T-helper 1 cell (primary cell): ENCODE results near the gene HTR2B.
"Not testable (repeated sequence)": the region's sequence is repeated elsewhere in the genome, so short reads cannot be mapped to it uniquely, and the experiment has no call there.

Source experiments
- DNase-seq, 5 donors: peaks; one replicate each; pipeline ENCODE4 v3.0.0-alpha.2; 2012 to 2020

Gene HTR2B

GRCh38 chr2:231133365-231134099 is 8.7 kb upstream of the HTR2B start:
- DNase-seq: no peak

GRCh38 chr2:231132129-231132528 is 7.3 kb upstream of the HTR2B start:
- no peak for DNase-seq

DNA sequence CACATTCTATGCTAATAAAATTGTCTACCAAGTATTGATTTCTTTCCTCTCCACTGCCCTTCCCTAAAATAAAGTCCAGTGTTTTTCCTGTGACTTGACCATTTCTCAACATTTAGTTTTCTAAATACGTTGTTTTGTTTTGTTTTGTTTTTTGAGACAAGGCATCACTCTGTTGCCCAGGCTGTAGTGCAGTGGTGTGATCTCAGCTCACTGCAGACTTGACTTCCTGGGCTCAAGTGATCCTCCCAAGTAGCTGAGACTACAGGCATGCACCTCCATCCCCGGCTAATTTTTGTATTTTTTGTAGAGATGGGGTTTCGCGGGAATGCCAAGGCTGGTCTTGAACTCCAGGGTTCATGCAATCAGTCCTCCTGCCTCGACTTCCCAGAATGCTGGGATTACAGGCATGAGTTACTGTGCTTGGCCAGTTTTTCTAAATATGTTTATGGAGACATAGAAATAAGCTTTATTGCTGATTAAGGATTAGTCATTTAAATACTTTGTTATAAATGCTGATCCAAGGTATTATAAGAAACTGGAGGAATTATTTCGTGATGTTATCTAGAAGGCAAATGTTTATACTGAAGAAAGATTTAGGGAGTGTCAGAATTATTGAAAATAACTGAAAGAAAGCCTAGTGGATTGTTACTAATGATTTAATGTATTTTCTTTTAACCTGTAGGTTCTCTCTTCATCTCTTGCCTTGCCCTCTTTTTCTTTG is 5.7 kb upstream of the HTR2B start:
- no peak for DNase-seq

GRCh38 chr2:231129216-231129615 is 4.4 kb upstream of the HTR2B start:
- no peak for DNase-seq

DNA sequence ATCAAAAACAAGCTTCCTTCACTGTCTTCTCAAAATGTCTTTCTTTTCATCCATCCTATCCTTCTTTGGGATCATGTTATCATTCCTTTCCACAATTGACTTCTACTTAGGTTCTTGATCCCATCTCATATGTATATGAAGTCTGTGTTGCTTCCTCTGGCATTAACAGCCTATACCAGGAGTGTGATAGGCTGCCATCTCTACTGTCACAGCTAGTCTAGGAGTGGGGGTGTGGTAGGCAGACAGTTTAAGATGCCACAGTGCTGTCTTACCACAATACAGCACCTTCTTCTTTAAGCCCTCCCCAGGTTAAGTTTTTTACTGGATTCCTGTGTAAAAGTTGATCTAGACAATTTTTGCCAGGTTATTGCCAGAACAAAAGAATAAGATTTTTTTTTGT is 3.7 kb upstream of the HTR2B start:
- DNase-seq: no peak

GRCh38 chr2:231127936-231128335 is 3.1 kb upstream of the HTR2B start:
- no peak for DNase-seq

DNA sequence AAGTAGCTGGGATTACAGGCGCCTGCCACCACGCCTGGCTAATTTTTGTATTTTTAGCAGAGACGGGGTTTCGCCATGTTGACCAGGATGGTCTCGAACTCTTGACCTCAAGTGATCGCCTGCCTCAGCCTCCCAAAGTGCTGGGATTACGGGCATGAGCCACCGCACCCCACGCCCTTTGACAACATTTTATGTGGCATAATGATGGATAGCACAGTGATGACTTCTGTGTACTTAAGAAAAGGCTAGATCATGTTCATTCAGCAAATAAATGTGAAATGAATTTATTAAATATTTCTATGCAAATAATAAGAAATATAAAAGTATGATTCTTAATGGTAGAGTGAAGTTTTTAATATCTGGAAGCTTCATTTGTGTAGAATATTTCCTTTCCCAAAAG is 2.6 kb upstream of the HTR2B start:
- DNase-seq: no peak

GRCh38 chr2:231126123-231126522 is 1.3 kb upstream of the HTR2B start:
- no peak for DNase-seq

DNA sequence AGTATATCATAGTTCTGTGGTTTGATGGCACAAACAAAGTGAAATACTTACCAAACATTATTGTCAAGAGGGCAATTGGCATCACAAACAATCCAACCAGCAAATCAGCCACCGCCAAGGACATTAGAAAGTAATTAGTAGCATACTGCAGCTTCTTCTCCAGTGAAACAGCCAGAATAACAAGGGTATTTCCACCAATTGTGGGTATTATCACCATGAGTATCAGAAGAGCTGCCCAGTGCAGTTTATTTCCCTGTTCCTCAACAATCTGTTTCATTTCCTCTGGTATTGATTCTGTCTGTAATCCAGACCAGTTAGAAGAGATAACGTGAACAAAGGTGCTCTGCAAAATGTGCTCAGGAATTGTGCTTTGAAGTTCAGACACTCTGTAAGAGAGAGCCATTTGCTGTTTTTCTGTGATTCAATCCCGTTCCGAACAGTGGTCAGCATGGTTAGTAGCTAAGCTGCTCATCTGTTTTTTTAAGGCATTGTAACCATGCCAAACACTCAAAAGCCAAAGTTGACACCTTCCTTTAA is 1.4 kb downstream of the HTR2B start:
- peak in 1 of 5 donors; percentile 5 for DNase-seq

GRCh38 chr2:231118614-231118942 is 6.3 kb downstream of the HTR2B start:
- no peak for DNase-seq

DNA sequence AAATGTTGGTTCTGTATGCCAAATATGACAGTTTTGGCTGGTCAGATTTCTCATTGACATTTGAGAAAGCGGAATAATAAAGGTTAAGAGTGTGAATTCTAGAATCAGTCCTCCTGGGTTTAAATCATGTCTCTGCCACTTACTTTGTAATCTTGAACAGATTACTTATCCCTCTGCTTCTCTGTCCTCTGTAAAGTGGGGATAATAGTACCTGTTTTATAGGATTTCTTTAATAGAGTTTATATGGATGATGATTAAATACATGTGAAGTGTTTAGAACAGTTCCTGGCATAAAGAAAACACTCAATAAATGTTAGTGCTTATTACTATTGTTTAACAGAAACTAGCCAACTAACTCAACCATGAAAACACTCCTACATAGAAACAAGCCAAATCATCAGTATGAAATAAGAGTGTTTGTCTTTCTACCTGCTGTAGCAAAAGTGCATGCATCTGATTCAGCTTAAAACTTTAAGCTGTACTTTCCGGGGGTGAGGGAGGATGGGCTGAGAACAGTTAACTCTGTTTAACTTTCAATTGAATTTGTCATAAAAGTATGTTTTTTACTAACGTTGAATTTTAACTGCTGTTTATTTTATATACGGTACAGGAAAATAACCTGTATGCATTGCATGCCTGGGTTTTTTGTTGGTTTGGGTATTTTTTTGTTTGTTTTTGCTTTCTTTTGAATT is 6.8 kb downstream of the HTR2B start:
- no peak for DNase-seq

GRCh38 chr2:231117148-231117547 is 7.7 kb downstream of the HTR2B start:
- no peak for DNase-seq

- no peak for DNase-seq
Measured at GRCh38 chr2:231115651-231116050, 9.2 kb downstream of the HTR2B start.

- DNase-seq: no peak
Measured at GRCh38 chr2:231113489-231113888, 11.4 kb downstream of the HTR2B start.

GRCh38 chr2:231111987-231112386 is 12.9 kb downstream of the HTR2B start:
- DNase-seq: no peak

DNA sequence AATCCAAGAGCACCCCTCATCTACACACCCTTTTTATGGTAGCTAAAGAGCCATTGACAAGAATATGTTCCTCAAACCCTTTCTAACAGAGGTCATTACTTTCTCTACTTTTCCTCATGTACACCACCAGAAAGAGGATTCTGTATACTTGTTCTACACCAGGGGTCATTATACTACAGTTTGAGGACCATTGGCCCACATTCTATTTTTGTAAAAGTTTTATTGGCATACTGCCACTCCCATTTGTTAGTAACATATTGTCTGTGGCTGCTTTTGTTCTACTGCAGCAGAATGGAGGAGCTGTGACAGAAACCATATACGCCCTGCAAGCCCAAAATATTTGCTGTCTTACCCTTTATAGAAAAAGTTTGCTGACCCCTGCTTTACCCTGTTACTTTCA is 14.3 kb downstream of the HTR2B start:
- DNase-seq: no peak

- peak in 4 of 5 donors; percentile 8 to 51 (median 32) for DNase-seq
Measured at GRCh38 chr2:231104115-231104713, 20.6 kb downstream of the HTR2B start.

- no peak for DNase-seq
Measured at GRCh38 chr2:231102772-231103171, 22.1 kb downstream of the HTR2B start.

- DNase-seq: no peak
Measured at GRCh38 chr2:231100990-231101389, 23.9 kb downstream of the HTR2B start.

GRCh38 chr2:231100321-231100720 is 24.5 kb downstream of the HTR2B start:
- not testable (repeated sequence) for DNase-seq

DNA sequence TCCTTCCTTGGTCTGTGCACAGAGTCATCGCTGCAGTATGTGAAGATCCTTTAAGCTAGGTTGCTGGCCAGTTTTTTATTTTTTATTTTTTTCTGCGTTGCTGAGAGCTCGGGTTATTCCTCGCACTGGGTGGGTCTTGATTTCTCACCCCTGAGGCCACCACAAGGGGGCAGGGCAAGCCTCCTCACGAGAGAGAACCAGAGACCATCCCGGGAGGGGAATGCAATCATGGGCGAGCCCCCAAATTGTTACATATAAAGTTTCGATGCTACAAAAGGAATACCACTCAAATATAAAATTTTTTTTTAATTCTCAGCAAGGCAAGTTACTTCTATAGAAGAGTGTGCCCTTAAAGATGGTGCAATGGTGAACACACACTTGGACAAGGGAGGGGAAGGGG is 24.9 kb downstream of the HTR2B start:
- DNase-seq: no peak

- DNase-seq: no peak
Measured at GRCh38 chr2:231094736-231095346, 30.0 kb downstream of the HTR2B start.

DNA sequence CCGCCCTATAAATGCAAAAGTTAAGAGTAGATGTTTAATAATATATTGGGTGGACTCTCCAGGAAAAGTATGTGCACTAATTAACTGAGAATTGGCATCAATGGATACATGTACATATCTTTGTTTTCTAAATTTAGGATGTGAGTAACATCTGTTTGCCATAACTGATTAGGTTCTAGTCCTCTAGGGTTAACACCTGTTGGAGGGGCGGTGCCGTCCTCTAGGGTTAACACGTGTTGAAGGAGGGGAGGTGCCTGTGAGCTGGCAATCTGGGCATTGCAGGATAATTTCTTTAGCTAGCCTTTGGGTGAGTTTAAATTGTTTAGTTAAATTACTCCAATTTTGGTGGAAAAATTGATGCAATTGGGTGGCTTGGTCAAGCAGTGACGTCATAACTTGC is 30.9 kb downstream of the HTR2B start:
- no peak for DNase-seq
